Measurements from ENCODE around the gene GRIK2. TPM values are rescaled to one million over a fixed set of nuclear protein-coding genes. Genes with fewer than 3 reads are reported as not detected.
"Not testable (repeated sequence)": the region's sequence is repeated elsewhere in the genome, so short reads cannot be mapped to it uniquely, and the experiment has no call there.

The GRIK2 gene
- total RNA-seq: 1 to 10 TPM in 2 of 4 donors, under 1 TPM in 2; 0.30 to 4.1 (median 1.3) TPM

- Histone ChIP-seq H3K4me1 (peaks cover 26% of the 10 kb centered on the region), H3K36me3 (no peaks in the 10 kb centered on the region), H3K27ac (no peak within 1 kb of the TSS), H3K4me3 (peak within 1 kb of the TSS; percentile 57), H3K9me3 (no peaks in the 10 kb centered on the region), H3K27me3 (peaks cover 46% of the 10 kb centered on the region)
- no peak for TF ChIP-seq EP300 (IDR thresholded peaks at IDR 0.05)
- TF ChIP-seq, protein P1, sequence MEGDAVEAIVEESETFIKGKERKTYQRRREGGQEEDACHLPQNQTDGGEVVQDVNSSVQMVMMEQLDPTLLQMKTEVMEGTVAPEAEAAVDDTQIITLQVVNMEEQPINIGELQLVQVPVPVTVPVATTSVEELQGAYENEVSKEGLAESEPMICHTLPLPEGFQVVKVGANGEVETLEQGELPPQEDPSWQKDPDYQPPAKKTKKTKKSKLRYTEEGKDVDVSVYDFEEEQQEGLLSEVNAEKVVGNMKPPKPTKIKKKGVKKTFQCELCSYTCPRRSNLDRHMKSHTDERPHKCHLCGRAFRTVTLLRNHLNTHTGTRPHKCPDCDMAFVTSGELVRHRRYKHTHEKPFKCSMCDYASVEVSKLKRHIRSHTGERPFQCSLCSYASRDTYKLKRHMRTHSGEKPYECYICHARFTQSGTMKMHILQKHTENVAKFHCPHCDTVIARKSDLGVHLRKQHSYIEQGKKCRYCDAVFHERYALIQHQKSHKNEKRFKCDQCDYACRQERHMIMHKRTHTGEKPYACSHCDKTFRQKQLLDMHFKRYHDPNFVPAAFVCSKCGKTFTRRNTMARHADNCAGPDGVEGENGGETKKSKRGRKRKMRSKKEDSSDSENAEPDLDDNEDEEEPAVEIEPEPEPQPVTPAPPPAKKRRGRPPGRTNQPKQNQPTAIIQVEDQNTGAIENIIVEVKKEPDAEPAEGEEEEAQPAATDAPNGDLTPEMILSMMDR (IDR thresholded peaks at IDR 0.05): peak in 1 of 2 donors; percentile 27
- 2% methylated on average over 11 of the region's 45 CpGs for WGBS
- DNase-seq (ENCODE audit: low spot score in 2 of 2): no peak
Measured at GRCh38 chr6:101393251-101393828, at the start of gene GRIK2. GRIK2 (plus strand) TSS chr6:101393708.

- 77% methylated on average over 5 of the region's 5 CpGs for WGBS
- H3K4me3 ChIP-seq: no peak overlapping the region
- no peaks in the 10 kb centered on the region for H3K9me3 ChIP-seq
- H3K4me1 ChIP-seq: no peaks in the 10 kb centered on the region
- H3K27ac ChIP-seq: no peak overlapping the region
- no peaks in the 10 kb centered on the region for H3K27me3 ChIP-seq
- TF ChIP-seq POLR2A (IDR thresholded peaks at IDR 0.05): no peak
- no peak for TF ChIP-seq EP300 (IDR thresholded peaks at IDR 0.05)
- TF ChIP-seq, protein P1 (IDR thresholded peaks at IDR 0.05): no peak
- TF ChIP-seq POLR2AphosphoS5 (IDR thresholded peaks at IDR 0.05): no peak
- no peak for DNase-seq (ENCODE audit: low spot score in 2 of 2)
- H3K36me3 ChIP-seq: no peaks in the 10 kb centered on the region
Measured at GRCh38 chr6:101344885-101345284, 48.6 kb upstream of the GRIK2 start.

DNA sequence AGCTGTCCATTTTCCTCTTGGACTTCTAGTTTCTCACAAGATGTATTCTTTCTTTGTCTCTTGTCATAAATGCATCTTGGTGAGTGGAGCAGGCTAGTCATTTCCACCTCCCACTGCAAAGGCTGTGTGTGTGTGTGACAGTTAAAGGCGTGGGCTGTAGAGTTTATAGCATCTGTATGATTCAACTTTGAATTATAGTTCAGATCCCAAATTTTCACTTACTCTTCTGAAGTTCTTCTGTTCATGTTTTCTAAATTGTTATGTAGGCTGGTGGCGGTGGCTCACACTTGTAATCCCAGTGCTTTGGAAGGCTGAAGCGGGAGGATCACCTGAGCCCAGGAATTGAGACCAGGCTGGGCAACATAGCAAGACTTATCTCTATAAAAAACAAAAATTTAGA is 44.7 kb upstream of the GRIK2 start:
- Histone ChIP-seq H3K36me3 (no peaks in the 10 kb centered on the region), H3K4me1 (no peaks in the 10 kb centered on the region), H3K27ac (no peak overlapping the region), H3K9me3 (no peaks in the 10 kb centered on the region), H3K4me3 (no peak overlapping the region), H3K27me3 (no peaks in the 10 kb centered on the region)
- 96% methylated on average over 3 of the region's 3 CpGs for WGBS
- TF ChIP-seq, protein P1 (IDR thresholded peaks at IDR 0.05): no peak
- no peak for TF ChIP-seq POLR2AphosphoS5 (IDR thresholded peaks at IDR 0.05)
- no peak for TF ChIP-seq EP300 (IDR thresholded peaks at IDR 0.05)
- TF ChIP-seq POLR2A (IDR thresholded peaks at IDR 0.05): no peak
- DNase-seq (ENCODE audit: low spot score in 2 of 2): no peak

DNA sequence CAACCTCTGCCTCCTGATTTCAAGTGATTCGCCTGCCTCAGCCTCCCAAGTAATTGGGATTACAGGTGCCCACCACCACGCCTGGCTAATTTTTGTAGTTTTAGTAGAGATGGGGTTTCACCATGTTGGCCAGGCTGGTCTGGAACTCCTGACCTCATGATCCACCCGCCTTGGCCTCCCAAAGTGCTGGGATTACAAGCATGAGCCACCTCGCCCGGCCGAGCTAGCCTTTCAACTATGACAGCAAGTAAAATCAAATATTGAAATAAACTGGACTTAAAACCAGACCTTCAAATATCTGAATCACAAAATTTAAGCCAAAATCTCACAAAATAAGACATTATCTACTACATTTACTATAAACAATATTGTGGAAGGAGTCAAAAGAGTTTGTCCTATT is 42.9 kb upstream of the GRIK2 start:
- DNase-seq (ENCODE audit: low spot score in 2 of 2); H3K9me3 ChIP-seq; H3K4me1 ChIP-seq; H3K4me3 ChIP-seq; H3K27me3 ChIP-seq; H3K27ac ChIP-seq; H3K36me3 ChIP-seq: not testable (repeated sequence)
- 89% methylated on average over 6 of the region's 6 CpGs for WGBS

GRCh38 chr6:101351173-101351572 is 42.3 kb upstream of the GRIK2 start:
- Histone ChIP-seq H3K27me3 (no peaks in the 10 kb centered on the region), H3K36me3 (no peaks in the 10 kb centered on the region), H3K27ac (no peak overlapping the region), H3K9me3 (no peaks in the 10 kb centered on the region), H3K4me3 (no peak overlapping the region), H3K4me1 (no peaks in the 10 kb centered on the region)
- TF ChIP-seq EP300 (IDR thresholded peaks at IDR 0.05) (no peak), POLR2AphosphoS5 (IDR thresholded peaks at IDR 0.05) (no peak), POLR2A (IDR thresholded peaks at IDR 0.05) (no peak)
- TF ChIP-seq, protein P1 (IDR thresholded peaks at IDR 0.05): no peak
- 42% methylated on average over 1 of the region's 1 CpG for WGBS
- DNase-seq (ENCODE audit: low spot score in 2 of 2): no peak

DNA sequence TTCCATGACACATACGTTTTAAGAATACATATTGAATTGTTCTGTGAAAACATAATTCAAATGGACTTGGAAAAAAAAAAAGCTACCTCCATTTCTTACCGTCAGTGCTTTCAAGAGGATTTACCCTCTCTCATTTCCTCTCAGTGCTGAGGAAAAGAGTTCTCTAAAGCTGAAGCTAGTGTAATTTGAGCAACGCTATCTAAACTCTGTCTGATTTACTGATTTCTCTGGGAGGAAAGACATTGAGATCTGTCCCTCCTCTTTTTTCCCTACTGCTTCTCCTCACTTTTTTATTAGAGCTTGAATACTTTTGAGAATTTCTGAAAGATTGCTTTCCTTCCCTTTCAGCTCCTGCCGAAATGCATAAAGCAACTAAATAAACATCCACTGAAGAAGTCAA is 41.2 kb upstream of the GRIK2 start:
- DNase-seq (ENCODE audit: low spot score in 2 of 2): no peak
- Histone ChIP-seq H3K27ac (no peak overlapping the region), H3K36me3 (no peaks in the 10 kb centered on the region), H3K4me1 (no peaks in the 10 kb centered on the region), H3K27me3 (no peaks in the 10 kb centered on the region), H3K9me3 (no peaks in the 10 kb centered on the region), H3K4me3 (no peak overlapping the region)
- WGBS: 57% methylated on average over 4 of the region's 4 CpGs
- TF ChIP-seq, protein P1 (IDR thresholded peaks at IDR 0.05): no peak
- TF ChIP-seq POLR2AphosphoS5 (IDR thresholded peaks at IDR 0.05): no peak
- no peak for TF ChIP-seq EP300 (IDR thresholded peaks at IDR 0.05)
- no peak for TF ChIP-seq POLR2A (IDR thresholded peaks at IDR 0.05)

Measured in suprapubic skin (tissue), 4 donors.